Colonic mucosa (tissue), 4 donors: ENCODE measurements around the gene RALGAPA1. TPM values are rescaled to one million over a fixed set of nuclear protein-coding genes. Genes with fewer than 3 reads are reported as not detected.

Experiments
- DNase-seq: peaks from one replicate; pipeline ENCODE4 v3.0.0-alpha.2; 2020
- H3K27ac ChIP-seq: fragments of 200-600 bp; one replicate; pipeline ENCODE4 v1.8.0; 2021
- H3K27me3 ChIP-seq: fragments of 200-600 bp; one replicate; pipeline ENCODE4 v1.8.0; 2021
- H3K36me3 ChIP-seq: fragments of 200-600 bp; one replicate; pipeline ENCODE4 v1.8.0; 2021
- H3K4me1 ChIP-seq: fragments of 200-600 bp; one replicate; pipeline ENCODE4 v1.8.0; 2021; ENCODE audit warnings: mild to moderate bottlenecking
- H3K4me3 ChIP-seq: fragments of 200-600 bp; one replicate; pipeline ENCODE4 v1.8.0; 2021
- H3K9ac ChIP-seq, 2 donors: one replicate each; pipeline ENCODE4 v1.7.0; 2013; ENCODE audit warnings: control low read depth in 2 of 2, low read depth in 2 of 2, low read length in 2 of 2
- H3K9me3 ChIP-seq: fragments of 200-600 bp; one replicate; pipeline ENCODE4 v1.8.0; 2021
- intact Hi-C: fragments of 100-400 bp; cut with DNase I; formaldehyde crosslinking; loops from one replicate; pipeline ENCODE4 v1.14.1; 2022
- total RNA-seq, 2 donors: library from RNA; stranded (reverse); fragmentation: NEBNext Ultra II Directional in 1 of 2; extraction: Animal tissue kit (Norgen Biotek cat#: 25700) in 1 of 2; gene quantifications; one replicate each; pipeline ENCODE4 v1.2.1, GENCODE V29; 2021
- TF ChIP-seq, protein P1 (sequence below): fragments of 200-600 bp; IDR thresholded peaks from one replicate; pipeline ENCODE4 v1.8.0; 2022; ENCODE audit warnings: antibody characterized with exemption, mild to moderate bottlenecking
- donor health status: healthy.
- donor health status: DM: no; HTN: no; CAD: no.
- donor health status: DM: no; HTN: no; CAD: no.

The RALGAPA1 gene
- total RNA-seq, 2 donors from 2014 or later, result 68.4 to 69.8 TPM

DNA sequence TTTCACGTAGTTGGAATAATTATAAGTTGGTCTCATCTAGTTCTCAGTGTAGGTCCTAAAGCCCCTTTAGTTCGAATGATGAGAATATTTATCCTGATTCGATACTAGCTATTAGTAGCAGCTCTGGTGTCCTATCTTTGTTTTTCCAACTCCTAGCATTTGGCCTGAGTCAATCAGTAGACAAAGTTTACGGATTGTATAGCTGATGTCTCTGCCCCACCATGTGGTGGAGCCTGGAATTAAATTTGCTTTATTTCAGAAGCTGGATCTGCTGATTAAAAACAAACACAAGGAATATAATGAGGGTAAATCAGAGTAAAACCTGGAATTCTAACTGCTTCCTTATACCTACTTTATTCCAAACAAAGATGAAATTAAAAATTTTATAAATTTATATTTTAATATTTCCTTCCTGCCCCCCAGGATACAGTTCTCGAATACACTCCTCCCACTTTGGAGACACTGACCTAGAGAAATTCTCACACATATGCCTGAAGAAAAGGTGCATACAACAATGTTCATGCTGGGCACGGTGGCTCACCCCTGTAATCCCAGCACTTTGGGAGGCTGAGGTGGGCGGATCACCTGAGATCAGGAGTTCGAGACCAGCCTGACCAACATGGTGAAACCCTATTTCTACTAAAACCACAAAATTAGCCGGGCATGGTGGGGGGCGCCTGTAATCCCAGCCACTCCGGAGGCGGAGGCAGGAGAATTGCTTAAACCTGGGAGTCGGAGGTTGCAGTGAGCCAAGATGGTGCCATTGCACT lies 9.4 kb upstream of the RALGAPA1 start:
- Histone ChIP-seq H3K27ac (no peak overlapping the region), H3K4me3 (no peak overlapping the region), H3K9me3 (no peaks in the 10 kb centered on the region), H3K9ac (no peak overlapping the region), H3K4me1 (no peaks in the 10 kb centered on the region), H3K27me3 (no peaks in the 10 kb centered on the region), H3K36me3 (no peaks in the 10 kb centered on the region)
- intact Hi-C loops, result loop anchor here (10.0 kb wide), 2 partner anchors 84 to 134 kb away; no protein-coding TSS in a partner anchor
- DNase-seq, result no peak
- TF ChIP-seq, protein P1, sequence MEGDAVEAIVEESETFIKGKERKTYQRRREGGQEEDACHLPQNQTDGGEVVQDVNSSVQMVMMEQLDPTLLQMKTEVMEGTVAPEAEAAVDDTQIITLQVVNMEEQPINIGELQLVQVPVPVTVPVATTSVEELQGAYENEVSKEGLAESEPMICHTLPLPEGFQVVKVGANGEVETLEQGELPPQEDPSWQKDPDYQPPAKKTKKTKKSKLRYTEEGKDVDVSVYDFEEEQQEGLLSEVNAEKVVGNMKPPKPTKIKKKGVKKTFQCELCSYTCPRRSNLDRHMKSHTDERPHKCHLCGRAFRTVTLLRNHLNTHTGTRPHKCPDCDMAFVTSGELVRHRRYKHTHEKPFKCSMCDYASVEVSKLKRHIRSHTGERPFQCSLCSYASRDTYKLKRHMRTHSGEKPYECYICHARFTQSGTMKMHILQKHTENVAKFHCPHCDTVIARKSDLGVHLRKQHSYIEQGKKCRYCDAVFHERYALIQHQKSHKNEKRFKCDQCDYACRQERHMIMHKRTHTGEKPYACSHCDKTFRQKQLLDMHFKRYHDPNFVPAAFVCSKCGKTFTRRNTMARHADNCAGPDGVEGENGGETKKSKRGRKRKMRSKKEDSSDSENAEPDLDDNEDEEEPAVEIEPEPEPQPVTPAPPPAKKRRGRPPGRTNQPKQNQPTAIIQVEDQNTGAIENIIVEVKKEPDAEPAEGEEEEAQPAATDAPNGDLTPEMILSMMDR, result peak; percentile 53

- no peaks in the 10 kb centered on the region for H3K36me3 ChIP-seq
- H3K9me3 ChIP-seq, result no peaks in the 10 kb centered on the region
- no peaks in the 10 kb centered on the region for H3K27me3 ChIP-seq
- TF ChIP-seq, protein P1, result peak; percentile 70
- H3K4me3 ChIP-seq, result no peak overlapping the region
- DNase-seq, result peak; percentile 86
- H3K9ac ChIP-seq, result no peak overlapping the region
- H3K4me1 ChIP-seq, result no peaks in the 10 kb centered on the region
- no peak overlapping the region for H3K27ac ChIP-seq
- intact Hi-C loops, result loop anchor here (10.0 kb wide), 2 partner anchors 80 to 130 kb away; no protein-coding TSS in a partner anchor
Measured at GRCh38 chr14:35814371-35815005, 5.4 kb upstream of the RALGAPA1 start.

- DNase-seq, result no peak
Measured at GRCh38 chr14:35810963-35811362, 1.9 kb upstream of the RALGAPA1 start.

DNA sequence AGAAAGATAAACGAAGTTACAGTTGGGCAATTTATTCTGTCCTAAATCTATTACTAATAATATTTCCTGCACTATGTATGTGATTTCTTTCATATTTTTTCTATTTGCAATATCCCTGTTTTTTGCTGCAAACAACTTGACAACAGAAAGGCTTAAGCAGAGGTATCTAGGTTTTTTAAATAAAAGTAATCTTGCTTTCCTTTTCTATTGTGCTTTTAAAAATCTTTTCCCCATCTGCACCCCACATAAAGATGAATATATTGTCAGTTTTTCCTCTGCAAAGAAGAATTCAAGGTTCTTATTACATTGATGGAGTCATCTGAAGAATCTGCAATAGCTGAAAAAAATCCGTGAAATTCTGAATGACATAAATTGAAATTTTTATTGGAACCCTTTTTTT lies 502 bp upstream of the RALGAPA1 start:
- no peak for DNase-seq
- Histone ChIP-seq H3K9ac (no peak overlapping the region), H3K4me3 (no peak overlapping the region), H3K4me1 (no peaks in the 10 kb centered on the region), H3K27ac (peak overlapping the region; percentile 98), H3K9me3 (no peaks in the 10 kb centered on the region), H3K36me3 (no peaks in the 10 kb centered on the region), H3K27me3 (no peaks in the 10 kb centered on the region)
- TF ChIP-seq, protein P1, result no peak
- intact Hi-C loops, result no loop called here

More at GRCh38 chr14:35810963-35811362, 1.9 kb upstream of the RALGAPA1 start:
- no peak overlapping the region for H3K9ac ChIP-seq
- H3K27ac ChIP-seq, result no peak overlapping the region
- intact Hi-C loops, result loop anchor here (10.0 kb wide), 2 partner anchors 76 to 126 kb away; no protein-coding TSS in a partner anchor
- H3K4me1 ChIP-seq, result no peaks in the 10 kb centered on the region
- no peaks in the 10 kb centered on the region for H3K27me3 ChIP-seq
- no peaks in the 10 kb centered on the region for H3K9me3 ChIP-seq
- H3K4me3 ChIP-seq, result no peak overlapping the region
- TF ChIP-seq, protein P1, result no peak
- no peaks in the 10 kb centered on the region for H3K36me3 ChIP-seq

DNA sequence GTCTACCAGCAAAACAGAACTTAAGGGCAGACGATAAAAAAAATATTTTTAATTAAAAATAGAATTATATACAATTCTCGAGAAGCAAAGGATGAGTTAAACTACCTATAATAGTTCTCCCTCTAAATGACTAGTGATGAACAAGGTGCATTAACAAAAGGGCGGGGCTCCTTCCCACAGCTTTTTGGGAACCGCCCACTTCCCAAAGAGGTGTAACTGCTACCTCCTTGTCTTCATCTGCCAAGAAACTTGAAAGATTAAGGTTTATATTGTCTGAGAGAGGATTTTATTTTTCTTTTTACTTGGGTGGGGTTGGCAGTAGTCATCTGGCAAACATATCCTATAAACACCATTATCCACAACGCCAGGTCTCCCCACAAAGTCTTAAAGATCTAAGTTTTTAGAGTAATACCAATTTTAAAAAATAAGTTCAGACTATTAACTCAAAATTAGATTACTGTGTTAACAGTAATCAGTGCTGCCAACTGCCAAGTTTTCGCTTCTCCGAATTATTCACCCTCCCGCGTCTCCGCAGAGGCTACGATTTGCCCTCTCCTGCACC lies 938 bp downstream of the RALGAPA1 start:
- intact Hi-C loops, result no loop called here
- H3K27me3 ChIP-seq, result no peaks in the 10 kb centered on the region
- H3K36me3 ChIP-seq, result no peaks in the 10 kb centered on the region
- peak; percentile 84 for DNase-seq
- H3K4me3 ChIP-seq, result peak overlapping the region; percentile 78
- TF ChIP-seq, protein P1, result no peak
- H3K4me1 ChIP-seq, result no peaks in the 10 kb centered on the region
- no peaks in the 10 kb centered on the region for H3K9me3 ChIP-seq
- peak overlapping the region; percentile 81 to 90 for H3K9ac ChIP-seq
- peak overlapping the region; percentile 98 for H3K27ac ChIP-seq
